Neural progenitor cell (in vitro differentiated cells): ENCODE measurements around the gene ADARB2.

Experiments used
- CTCF ChIP-seq: fragments of 200-600 bp; sonication (generic); IDR thresholded peaks from 2 replicates; pipeline ENCODE4 v1.5.1; 2017; ENCODE audit warnings: antibody characterized with exemption, mild to moderate bottlenecking
- EZH2phosphoT487 ChIP-seq: fragments of 200-600 bp; sonication (generic); IDR thresholded peaks from 2 replicates; pipeline ENCODE4 v1.6.1; 2017; ENCODE audit warnings: antibody characterized with exemption

- TF ChIP-seq EZH2phosphoT487: no peak
- no peak for TF ChIP-seq CTCF
Measured at GRCh38 chr10:1596482-1597099, 140.7 kb downstream of the ADARB2 start.
